HG02642 (cell line): ENCODE results near the gene CDH20.
A peak's percentile ranks its signal among the peaks of the same experiment; 100 is the strongest.

Experiments used
- ATAC-seq: cut with Tn5 transposase; IDR thresholded peaks from one replicate; pipeline ENCODE4 v1.9.1; 2021; ENCODE audit warnings: mild to moderate bottlenecking; ENCODE audit not compliant: unreplicated experiment, poor library complexity

Gene CDH20

GRCh38 chr18:61414086-61414485 lies 80.9 kb downstream of the CDH20 start:
- no peak for ATAC-seq

GRCh38 chr18:61419763-61420162 lies 86.5 kb downstream of the CDH20 start:
- no peak for ATAC-seq

- ATAC-seq: no peak
Observed at GRCh38 chr18:61420218-61420885, 87.1 kb downstream of the CDH20 start.

GRCh38 chr18:61426492-61427053 lies 93.3 kb downstream of the CDH20 start:
- ATAC-seq: no peak

- ATAC-seq: no peak
Observed at GRCh38 chr18:61428266-61428665, 95.0 kb downstream of the CDH20 start.

- ATAC-seq: no peak
Observed at GRCh38 chr18:61432590-61432989, 99.4 kb downstream of the CDH20 start.

GRCh38 chr18:61435064-61435652 lies 101.9 kb downstream of the CDH20 start:
- ATAC-seq: peak; percentile 78

- no peak for ATAC-seq
Observed at GRCh38 chr18:61443081-61443725, 110.0 kb downstream of the CDH20 start.

GRCh38 chr18:61448316-61448715 lies 115.1 kb downstream of the CDH20 start:
- ATAC-seq: peak; percentile 79

- no peak for ATAC-seq
Observed at GRCh38 chr18:61459896-61460648, 126.8 kb downstream of the CDH20 start.

GRCh38 chr18:61464551-61465142 lies 131.4 kb downstream of the CDH20 start:
- ATAC-seq: no peak

GRCh38 chr18:61466736-61467135 lies 133.5 kb downstream of the CDH20 start:
- no peak for ATAC-seq

- no peak for ATAC-seq
Observed at GRCh38 chr18:61470031-61470674, 136.9 kb downstream of the CDH20 start.

- no peak for ATAC-seq
Observed at GRCh38 chr18:61471541-61471940, 138.3 kb downstream of the CDH20 start.

- ATAC-seq: no peak
Observed at GRCh38 chr18:61471942-61472341, 138.7 kb downstream of the CDH20 start.

GRCh38 chr18:61474341-61474740 lies 141.1 kb downstream of the CDH20 start:
- ATAC-seq: no peak

- no peak for ATAC-seq
Observed at GRCh38 chr18:61474918-61475317, 141.7 kb downstream of the CDH20 start.

GRCh38 chr18:61475931-61476330 lies 142.7 kb downstream of the CDH20 start:
- ATAC-seq: no peak

GRCh38 chr18:61489334-61489733 lies 156.1 kb downstream of the CDH20 start:
- no peak for ATAC-seq

- no peak for ATAC-seq
Observed at GRCh38 chr18:61496374-61496773, 163.1 kb downstream of the CDH20 start.
